ENCODE measurements around the gene NFYC.

- TF ChIP-seq CTCF (conservative IDR thresholded peaks at IDR 0.05 in 1 of 2, IDR thresholded peaks at IDR 0.05 in 1 of 2; ENCODE audit: extremely low read depth in 1 of 2, insufficient read depth in 1 of 2, low read depth in 1 of 2, low read length in 2 of 2) (no peak), EZH2 (IDR thresholded peaks at IDR 0.05; ENCODE audit: borderline replicate concordance, low read length) (no peak)
Measured at GRCh38 chr1:40766017-40766416, 74.5 kb downstream of the NFYC start.
